Common myeloid progenitor, CD34-positive (primary cell): Measurements from ENCODE around the gene HGFAC.

Experiments
- CTCF ChIA-PET: fragments of 350-600 bp; sonication (Branson Sonifier 250); formaldehyde crosslinking; loops from one replicate; lab custom pipeline; 2021; ENCODE audit warnings: antibody characterized with exemption; lab: Charles Lee
- POLR2A ChIA-PET: fragments of 350-600 bp; sonication (Branson Sonifier 250); formaldehyde crosslinking; loops from one replicate; lab custom pipeline; 2021; ENCODE audit warnings: antibody characterized with exemption; lab: Charles Lee
- DNase-seq, 3 donors: peaks; one replicate each; pipeline versions ENCODE4 v3.0.0 to v3.0.0-alpha.2; 2013
- H3K27ac ChIP-seq, 2 experiments: 1 replicate in 1 of 2; 2 replicates in 1 of 2; pipeline ENCODE4 v1.7.0; 2013; ENCODE audit warnings: inconsistent platforms in 2 of 2, low read length in 2 of 2, mild to moderate bottlenecking in 2 of 2, low read depth in 1 of 2, moderate library complexity in 1 of 2; ENCODE audit not compliant: severe bottlenecking in 2 of 2, insufficient read depth in 1 of 2, poor library complexity in 1 of 2
- H3K27me3 ChIP-seq, 5 experiments: replicated peaks in 2 of 5; 1 replicate in 3 of 5; 2 replicates in 2 of 5; pipeline versions ENCODE4 v1.6.1 to v1.7.0; 2013; ENCODE audit warnings: low read length in 4 of 5, mild to moderate bottlenecking in 2 of 5, moderate library complexity in 2 of 5, inconsistent platforms in 1 of 5; ENCODE audit not compliant: insufficient read depth in 5 of 5, control insufficient read depth in 4 of 5
- H3K36me3 ChIP-seq, 4 experiments: 1 replicate in 2 of 4; 2 replicates in 2 of 4; pipeline versions ENCODE4 v1.6.1 to v1.7.0; 2013; ENCODE audit warnings: low read length in 3 of 4, control low read depth in 1 of 4, mild to moderate bottlenecking in 1 of 4; ENCODE audit not compliant: control insufficient read depth in 4 of 4, insufficient read depth in 4 of 4
- H3K4me1 ChIP-seq, 4 experiments: 1 replicate in 3 of 4; 2 replicates in 1 of 4; pipeline versions ENCODE4 v1.6.1 to v1.7.1; 2013; ENCODE audit warnings: low read length in 3 of 4, mild to moderate bottlenecking in 3 of 4, control low read depth in 1 of 4, inconsistent platforms in 1 of 4, moderate library complexity in 1 of 4; ENCODE audit not compliant: control insufficient read depth in 4 of 4, insufficient read depth in 4 of 4; ENCODE audit errors: control extremely low read depth in 1 of 4
- H3K4me3 ChIP-seq, 7 experiments: 1 replicate in 4 of 7; 2 replicates in 3 of 7; pipeline versions ENCODE4 v1.5.1 to v1.7.0; 2013; ENCODE audit warnings: mild to moderate bottlenecking in 7 of 7, low read length in 6 of 7, moderate library complexity in 6 of 7, inconsistent platforms in 2 of 7, low read depth in 2 of 7, control low read depth in 1 of 7; ENCODE audit not compliant: insufficient read depth in 4 of 7, control insufficient read depth in 1 of 7; ENCODE audit errors: extremely low read depth in 1 of 7
- H3K9me3 ChIP-seq, 5 experiments: 1 replicate in 4 of 5; 2 replicates in 1 of 5; pipeline versions ENCODE4 v1.6.1 to v1.7.1; 2013; ENCODE audit warnings: low read length in 4 of 5, mild to moderate bottlenecking in 2 of 5, inconsistent platforms in 1 of 5, low read depth in 1 of 5, moderate library complexity in 1 of 5; ENCODE audit not compliant: control insufficient read depth in 4 of 5, insufficient read depth in 2 of 5; ENCODE audit errors: control extremely low read depth in 1 of 5
- WGBS: methylation state at CpG from one replicate; pipeline ENCODE4 v1.1.5; 2013; ENCODE audit not compliant: insufficient coverage; 5-methylcytosine and 5-hydroxymethylcytosine counted together

The HGFAC gene

GRCh38 chr4:3436798-3437581, 4.8 kb upstream of the HGFAC start:
- Histone ChIP-seq H3K9me3 (no peaks in the 10 kb centered on the region), H3K27ac (no peak overlapping the region), H3K4me1 (no peaks in the 10 kb centered on the region), H3K36me3 (no peaks in the 10 kb centered on the region), H3K27me3 (no peaks in the 10 kb centered on the region), H3K4me3 (no peak overlapping the region)
- ChIA-PET POLR2A (no interaction called here), CTCF (interaction anchor here (1.0 to 12.5 kb wide), 3 partner anchors 18 to 91 kb away, joined by 3 to 117 read pairs (median 4); no protein-coding TSS in a partner anchor)
- 94% methylated on average over 12 of the region's 19 CpGs for WGBS
- no peak for DNase-seq

- WGBS, result 93% methylated on average over 9 of the region's 9 CpGs
Measured at GRCh38 chr4:3437582-3437936, 4.2 kb upstream of the HGFAC start.

GRCh38 chr4:3437998-3438846, 3.5 kb upstream of the HGFAC start:
- H3K4me1 ChIP-seq, result peaks cover 0 to 5% (median 2%) of the 10 kb centered on the region in 4 experiments
- no peak overlapping the region for H3K27ac ChIP-seq
- H3K4me3 ChIP-seq, result no peak overlapping the region
- H3K36me3 ChIP-seq, result no peaks in the 10 kb centered on the region
- DNase-seq, result no peak
- ChIA-PET CTCF (interaction anchor here (1.0 to 12.5 kb wide), 2 partner anchors 42 to 92 kb away, joined by 4 to 117 read pairs; no protein-coding TSS in a partner anchor), POLR2A (no interaction called here)
- H3K9me3 ChIP-seq, result no peaks in the 10 kb centered on the region
- no peaks in the 10 kb centered on the region for H3K27me3 ChIP-seq
- WGBS, result 91% methylated on average over 23 of the region's 28 CpGs

More at GRCh38 chr4:3437582-3437936, 4.2 kb upstream of the HGFAC start:
- CTCF ChIA-PET, result interaction anchor here (1.0 to 12.5 kb wide), 2 partner anchors 43 to 92 kb away, joined by 4 to 117 read pairs; no protein-coding TSS in a partner anchor
- Histone ChIP-seq H3K27ac (no peak overlapping the region), H3K27me3 (no peaks in the 10 kb centered on the region), H3K36me3 (no peaks in the 10 kb centered on the region), H3K4me3 (no peak overlapping the region), H3K9me3 (no peaks in the 10 kb centered on the region), H3K4me1 (no peaks in the 10 kb centered on the region)
- POLR2A ChIA-PET, result no interaction called here
- no peak for DNase-seq

DNA sequence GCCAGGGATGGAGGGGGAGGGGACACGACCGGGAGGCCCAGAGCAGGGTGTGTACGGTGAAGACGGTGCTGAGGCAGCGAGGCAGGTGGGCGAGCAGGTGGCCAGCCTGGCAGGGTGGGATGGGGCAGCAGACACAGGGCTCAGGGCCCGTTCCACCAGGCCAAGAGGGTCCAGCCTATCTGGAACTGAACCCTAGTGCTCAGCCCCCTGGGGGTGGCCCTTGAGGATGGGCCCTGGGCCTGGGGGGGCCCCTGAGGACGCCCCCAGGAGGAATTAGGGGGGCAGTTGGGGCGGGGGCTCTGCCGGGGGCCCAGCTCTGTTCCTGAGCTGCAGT, 3.0 kb upstream of the HGFAC start:
- POLR2A ChIA-PET, result no interaction called here
- 97% methylated on average over 6 of the region's 10 CpGs for WGBS

DNA sequence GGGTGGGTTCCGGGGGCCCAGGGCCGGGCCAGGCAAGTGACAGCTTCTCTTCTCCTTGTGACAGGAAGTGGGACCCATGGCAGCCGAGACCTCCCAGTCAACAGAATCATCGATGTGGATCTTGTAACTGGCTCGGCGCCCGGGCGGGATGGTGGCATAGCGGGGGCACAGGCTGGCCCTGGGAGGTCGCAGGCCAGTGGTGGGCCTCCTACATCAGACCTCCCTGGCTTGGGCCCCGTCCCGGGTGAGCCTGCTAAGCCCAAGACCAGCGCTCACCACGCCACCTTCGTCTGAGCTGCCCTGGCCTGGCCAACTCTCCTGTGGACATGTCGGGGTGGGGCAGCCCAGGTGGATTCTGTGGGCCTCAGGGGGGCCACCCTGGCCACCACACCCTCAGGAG, 2.4 kb upstream of the HGFAC start:
- peaks cover 0 to 8% (median 2%) of the 10 kb centered on the region in 4 experiments for H3K4me1 ChIP-seq
- no peak for DNase-seq
- WGBS, result 82% methylated on average over 15 of the region's 16 CpGs
- no peak overlapping the region for H3K4me3 ChIP-seq
- POLR2A ChIA-PET, result no interaction called here
- no peaks in the 10 kb centered on the region for H3K36me3 ChIP-seq
- no peaks in the 10 kb centered on the region for H3K9me3 ChIP-seq
- CTCF ChIA-PET, result interaction anchor here (12.5 kb wide), 1 partner anchor 93 kb away, joined by 117 read pairs; no protein-coding TSS in a partner anchor
- H3K27ac ChIP-seq, result no peak overlapping the region
- no peaks in the 10 kb centered on the region for H3K27me3 ChIP-seq

More for the DNA sequence above, 3.0 kb upstream of the HGFAC start:
- Histone ChIP-seq H3K27me3 (no peaks in the 10 kb centered on the region), H3K9me3 (no peaks in the 10 kb centered on the region), H3K27ac (no peak overlapping the region), H3K4me1 (peaks cover 0 to 8% (median 2%) of the 10 kb centered on the region in 4 experiments), H3K4me3 (no peak overlapping the region), H3K36me3 (no peaks in the 10 kb centered on the region)
- DNase-seq, result no peak
- CTCF ChIA-PET, result interaction anchor here (12.5 kb wide), 1 partner anchor 93 kb away, joined by 117 read pairs; no protein-coding TSS in a partner anchor

DNA sequence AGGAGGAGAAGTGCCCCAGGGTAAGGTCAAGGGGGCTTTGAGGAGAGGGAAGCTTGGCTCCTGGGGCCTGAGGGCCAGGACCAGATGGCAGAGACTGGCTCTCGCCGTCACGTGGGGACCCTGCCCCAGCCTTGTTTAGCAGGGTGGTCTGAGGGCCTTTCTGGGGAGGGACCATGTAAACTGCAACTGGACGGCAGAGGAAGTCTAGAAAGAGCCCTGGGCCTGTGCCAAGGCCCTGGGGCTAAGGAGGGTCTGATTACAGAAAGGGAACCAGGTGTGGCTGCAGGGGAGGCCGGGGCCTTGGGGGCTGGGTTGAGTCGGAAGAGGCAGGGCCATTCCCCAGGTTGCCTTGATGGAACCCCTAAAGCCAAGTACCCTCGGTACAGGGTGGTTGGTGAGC, 1.8 kb upstream of the HGFAC start:
- no peaks in the 10 kb centered on the region for H3K36me3 ChIP-seq
- peaks cover 0 to 8% (median 2%) of the 10 kb centered on the region in 4 experiments for H3K4me1 ChIP-seq
- WGBS, result 69% methylated on average over 3 of the region's 7 CpGs
- no peak overlapping the region for H3K4me3 ChIP-seq
- H3K27ac ChIP-seq, result no peak overlapping the region
- ChIA-PET POLR2A (no interaction called here), CTCF (interaction anchor here (12.5 kb wide), 1 partner anchor 94 kb away, joined by 117 read pairs; no protein-coding TSS in a partner anchor)
- DNase-seq, result no peak
- H3K27me3 ChIP-seq, result no peaks in the 10 kb centered on the region
- H3K9me3 ChIP-seq, result no peaks in the 10 kb centered on the region
